Activated CD4-positive, alpha-beta T cell treated with anti-CD3 and anti-CD28 coated beads for 4 hours (primary cell): Measurements from ENCODE around the gene COL4A5.
"Not testable (repeated sequence)": the region's sequence is repeated elsewhere in the genome, so short reads cannot be mapped to it uniquely, and the experiment has no call there.

Experiments
- DNase-seq, 2 donors: peaks; one replicate each; pipeline ENCODE4 v3.0.0-alpha.2; 2020

The COL4A5 gene

DNA sequence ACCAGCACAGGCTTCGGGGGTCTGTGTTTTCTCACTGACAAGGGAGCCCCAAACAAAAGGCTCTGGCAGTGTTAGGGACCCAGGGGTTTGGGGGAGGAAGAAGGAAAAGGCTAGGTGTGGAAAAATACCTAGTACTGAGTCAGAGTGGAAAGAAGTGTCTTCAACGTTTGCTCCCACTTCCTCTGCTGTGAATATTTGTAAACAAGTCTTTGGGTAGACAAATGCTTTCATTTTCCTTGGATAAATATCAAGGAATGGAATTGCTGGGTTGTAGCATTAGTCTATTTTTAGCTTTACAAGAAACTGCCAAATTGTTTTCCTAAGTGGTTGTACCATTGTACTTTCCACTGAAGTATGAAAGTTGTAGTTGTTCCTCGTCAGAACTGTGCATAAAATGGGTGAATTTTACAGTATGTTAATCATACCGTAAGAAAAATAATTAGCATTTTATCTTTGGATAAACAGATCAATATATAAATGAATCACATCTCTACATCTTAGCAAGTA lies 17.4 kb downstream of the COL4A5 start:
- no peak for DNase-seq

DNA sequence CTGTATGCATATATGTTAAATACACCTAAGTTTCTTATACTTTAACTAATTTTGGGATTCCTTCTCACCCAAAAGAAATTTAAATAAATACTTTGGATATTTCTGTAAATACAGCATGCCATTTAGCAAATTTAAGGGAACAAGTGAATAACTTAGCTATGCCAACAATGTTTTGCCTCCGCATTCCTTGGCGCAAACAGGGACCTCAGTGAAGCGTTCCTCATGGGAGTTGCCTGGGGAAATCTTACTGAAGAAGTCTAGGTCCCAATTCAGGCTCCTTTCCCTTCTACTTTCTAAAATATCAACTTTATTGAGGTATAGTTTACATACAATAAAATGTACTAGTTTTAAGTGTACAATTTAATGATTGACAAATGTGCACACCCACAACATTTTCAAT lies 25.0 kb downstream of the COL4A5 start:
- no peak for DNase-seq

DNA sequence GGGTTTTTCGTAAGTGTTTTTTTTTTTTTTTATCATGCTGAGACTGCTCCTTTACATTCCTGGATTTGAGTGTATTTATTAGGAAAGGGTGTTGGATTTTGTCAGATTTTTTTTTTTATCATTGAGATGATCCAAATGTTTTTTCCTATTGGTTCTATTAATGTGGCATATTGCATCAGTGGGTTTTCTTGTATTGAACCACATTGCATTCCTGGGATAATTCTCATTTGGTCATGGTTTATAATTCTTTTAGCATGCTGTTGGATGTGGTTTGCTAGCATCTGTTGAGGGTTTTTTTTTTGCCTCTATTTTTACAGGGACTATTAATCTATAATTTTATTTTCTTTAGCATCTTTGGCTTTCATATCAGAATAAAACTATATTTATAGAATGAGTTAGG lies 28.8 kb downstream of the COL4A5 start:
- no peak for DNase-seq

DNA sequence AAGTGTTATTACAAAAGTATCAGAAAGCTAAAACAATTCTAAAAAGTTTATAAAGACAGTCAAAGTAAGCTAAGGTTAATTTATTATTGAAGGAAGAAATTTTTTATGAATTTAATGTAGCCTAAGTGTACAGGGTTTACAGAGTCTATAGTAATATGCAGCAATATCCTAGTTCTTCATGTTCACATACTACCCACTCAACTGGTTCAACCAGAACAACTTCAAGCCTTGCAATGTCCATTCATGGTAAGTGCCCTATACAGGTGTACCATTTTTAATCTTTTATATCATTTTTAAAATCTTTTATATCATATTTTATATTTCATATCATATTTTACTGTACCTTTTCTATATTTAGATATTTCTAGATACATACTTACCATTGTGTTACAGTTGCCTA lies 34.3 kb downstream of the COL4A5 start:
- no peak for DNase-seq

DNA sequence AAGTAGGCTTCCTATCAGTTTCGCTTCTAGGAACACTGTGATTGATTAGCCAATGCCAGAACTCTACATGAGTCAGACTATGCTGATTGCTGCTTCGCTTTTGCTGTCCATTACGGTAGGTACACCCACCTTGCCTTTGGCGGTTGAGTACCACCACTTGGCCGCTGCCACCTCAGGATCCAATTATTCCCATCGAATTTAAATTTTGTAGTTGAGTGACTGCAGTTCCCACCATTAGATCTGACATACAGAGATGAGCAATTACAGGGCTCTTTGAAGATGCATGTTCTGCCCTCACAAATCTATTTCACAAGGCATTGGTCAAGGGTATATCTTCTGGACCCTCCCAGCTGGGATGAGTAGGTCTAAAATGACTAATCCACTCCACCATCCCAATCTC lies 41.9 kb downstream of the COL4A5 start:
- DNase-seq, result not testable (repeated sequence)

DNA sequence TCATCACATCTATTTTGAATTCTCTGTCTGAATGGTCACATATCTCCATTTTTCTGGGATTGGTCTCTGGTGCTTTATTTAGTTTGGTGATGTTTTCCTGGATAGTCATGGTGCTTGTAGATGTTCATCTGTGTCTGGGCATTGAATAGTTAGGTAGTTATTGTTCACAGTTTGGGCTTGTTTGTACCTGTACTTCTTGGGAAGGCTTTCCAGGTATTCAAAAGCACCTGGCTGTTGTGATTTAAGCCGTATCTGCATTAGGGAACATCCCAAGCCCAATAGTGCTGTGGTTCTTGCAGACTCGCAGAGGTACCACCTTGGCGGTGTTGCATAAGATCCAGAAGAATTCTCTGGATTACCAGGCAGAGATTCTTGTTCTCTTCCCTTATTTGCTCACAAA lies 44.6 kb downstream of the COL4A5 start:
- no peak for DNase-seq

DNA sequence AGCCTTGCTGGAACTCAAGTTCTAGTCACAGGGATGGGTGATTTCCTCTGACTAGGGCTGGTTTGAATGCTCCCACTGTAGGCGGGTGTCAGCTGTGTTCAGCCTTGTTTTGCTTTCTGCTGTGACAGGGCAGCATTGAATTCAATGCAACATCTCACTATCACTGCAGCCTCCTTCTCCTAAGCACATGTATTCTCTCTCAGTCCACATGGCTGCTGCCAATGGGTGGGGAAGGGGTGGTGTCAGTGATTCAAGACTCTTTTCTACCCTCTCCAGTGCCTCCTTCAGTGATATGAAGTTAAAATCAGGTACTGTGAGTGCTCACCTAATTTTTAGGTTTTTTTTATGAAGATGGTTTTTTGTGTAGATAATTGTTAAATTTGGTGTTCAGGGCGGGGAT lies 46.3 kb downstream of the COL4A5 start:
- no peak for DNase-seq

DNA sequence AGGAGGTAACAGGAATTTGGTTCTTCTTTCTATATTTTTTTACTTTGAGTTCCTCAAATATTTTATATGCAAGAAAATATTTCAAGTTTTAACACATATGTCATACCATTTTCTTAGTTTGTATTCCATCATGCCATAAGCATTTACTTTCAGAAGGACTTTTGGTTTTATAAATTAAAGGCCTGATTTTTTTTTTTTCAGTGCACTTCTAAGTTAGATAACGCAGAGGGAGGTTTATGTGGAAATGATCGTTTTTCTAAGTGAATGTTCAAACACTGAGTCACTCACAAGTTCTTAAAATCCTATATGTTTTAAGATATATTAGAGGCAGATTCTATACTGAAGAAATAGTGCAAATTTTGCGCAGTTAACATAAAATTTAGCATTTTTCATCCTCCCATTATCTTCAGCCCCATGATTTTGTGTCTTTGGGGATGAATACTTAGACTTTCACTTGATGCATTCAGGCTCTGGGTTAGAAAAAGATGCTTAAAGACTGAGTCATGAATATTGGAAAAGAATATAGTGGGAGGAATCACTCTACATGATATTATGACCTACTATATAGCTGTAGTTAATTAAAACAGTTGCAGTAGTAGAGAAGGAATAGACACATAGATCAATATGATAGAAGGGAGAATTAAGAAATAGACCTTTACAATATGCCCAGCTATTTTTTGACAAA lies 54.9 kb downstream of the COL4A5 start:
- no peak for DNase-seq

DNA sequence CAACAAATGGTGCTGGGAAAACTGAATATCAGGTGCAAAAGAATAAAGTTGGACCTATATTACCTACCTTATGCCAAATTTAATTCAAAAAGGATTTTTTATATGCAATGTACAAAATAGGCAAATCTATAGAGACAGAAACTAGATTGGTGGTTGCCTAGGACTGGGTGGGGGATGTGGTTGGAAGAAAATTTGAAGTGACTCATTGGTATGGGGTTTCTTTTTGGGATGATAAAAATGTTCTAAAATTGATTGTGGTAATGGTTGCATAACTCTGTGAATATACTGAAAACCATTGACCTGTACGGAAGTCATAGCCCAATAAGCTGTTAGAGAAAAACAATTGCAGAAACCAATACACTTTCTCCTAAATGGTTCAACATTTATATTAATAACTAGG lies 72.1 kb downstream of the COL4A5 start:
- no peak for DNase-seq

DNA sequence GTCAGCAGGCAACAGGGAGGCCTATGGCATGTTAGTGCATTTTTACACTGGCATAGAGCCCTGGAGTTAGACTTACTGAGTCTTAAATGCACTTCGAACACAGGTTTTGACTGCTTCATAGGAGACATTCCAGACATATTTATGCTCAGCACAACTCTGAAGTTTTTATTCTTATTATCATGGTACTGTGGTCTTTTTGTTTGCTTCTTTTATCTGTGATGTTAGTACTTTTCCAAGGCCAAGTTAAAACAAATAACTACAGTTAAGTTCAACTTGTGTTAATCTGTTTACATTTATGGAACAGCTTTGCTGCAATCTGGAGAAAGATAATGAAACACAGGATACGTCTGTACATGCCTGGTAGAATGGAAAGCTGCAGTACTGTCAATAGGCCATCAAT lies 76.5 kb downstream of the COL4A5 start:
- DNase-seq, result no peak

DNA sequence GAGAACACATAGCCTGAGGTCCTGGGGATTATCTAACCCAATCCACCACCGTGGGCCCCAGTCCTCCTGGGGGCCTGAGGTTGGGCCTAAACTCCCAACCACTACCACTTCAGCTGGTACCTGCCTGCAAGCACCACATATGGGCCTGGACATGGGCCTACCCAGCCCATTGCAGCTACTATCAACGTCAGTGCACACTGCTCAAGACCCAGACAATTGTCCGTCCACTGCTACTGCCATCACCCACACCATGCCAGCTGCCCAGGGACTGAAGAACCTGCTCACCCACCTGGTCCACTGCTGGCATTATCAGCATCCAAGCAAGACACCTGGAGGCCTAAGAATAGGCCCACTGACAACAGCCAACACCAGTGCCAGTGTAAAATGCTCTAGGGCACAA lies 88.1 kb downstream of the COL4A5 start:
- no peak for DNase-seq

DNA sequence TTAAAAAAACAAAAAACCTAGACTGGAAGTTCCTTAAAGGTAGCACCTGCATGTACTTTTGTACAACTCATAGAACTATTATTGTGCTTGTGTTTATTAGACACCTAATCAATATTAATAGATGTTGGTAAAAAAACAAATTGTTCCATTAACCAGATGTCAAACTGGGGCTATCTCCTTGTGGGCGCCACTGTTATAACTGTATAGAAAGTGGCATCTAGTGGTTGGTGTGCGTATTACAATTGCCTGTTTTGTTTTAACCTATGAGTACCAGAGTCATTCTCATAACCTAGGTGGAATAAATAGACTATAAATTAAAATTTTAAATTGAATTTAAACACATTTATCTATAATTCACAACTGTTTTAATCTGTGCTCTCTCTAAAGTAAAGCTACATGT lies 97.4 kb downstream of the COL4A5 start:
- no peak for DNase-seq

DNA sequence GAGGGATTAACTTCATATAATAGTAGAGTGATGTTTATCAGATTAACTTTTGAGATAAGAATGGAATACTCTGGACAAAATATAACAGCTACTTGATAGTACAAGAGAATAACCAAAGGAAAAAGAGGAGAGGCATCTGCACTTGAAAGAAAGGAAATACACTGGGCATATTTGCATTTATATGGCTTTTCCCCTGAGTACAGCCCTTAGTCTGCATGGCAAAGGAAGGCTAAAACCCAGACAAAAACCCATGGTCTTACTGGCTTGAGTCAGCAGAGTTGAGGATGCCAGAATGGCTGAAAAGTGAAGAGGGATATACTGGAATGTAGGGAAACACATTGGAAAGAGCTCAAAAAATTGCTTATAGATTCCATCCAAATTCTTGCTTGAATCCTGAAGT lies 101.6 kb downstream of the COL4A5 start:
- no peak for DNase-seq

DNA sequence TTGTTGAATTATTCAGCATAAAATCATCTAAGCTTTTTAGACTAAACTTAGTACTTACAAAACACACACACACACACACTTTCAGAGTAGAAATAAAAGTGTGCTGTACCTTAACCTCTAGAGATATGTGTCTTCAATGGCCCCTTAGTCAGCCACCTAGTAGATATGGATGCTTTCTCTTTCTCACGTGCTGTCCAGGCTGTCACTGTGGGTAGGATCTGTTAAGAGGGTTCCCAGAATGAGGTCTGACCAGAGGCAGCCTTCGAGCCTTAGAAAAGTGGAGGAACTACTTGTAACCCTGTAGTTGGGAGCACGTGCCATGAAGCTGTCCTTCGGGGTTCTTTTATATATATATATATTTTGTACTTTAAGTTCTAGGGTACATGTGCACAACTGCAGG lies 117.9 kb downstream of the COL4A5 start:
- DNase-seq, result no peak

DNA sequence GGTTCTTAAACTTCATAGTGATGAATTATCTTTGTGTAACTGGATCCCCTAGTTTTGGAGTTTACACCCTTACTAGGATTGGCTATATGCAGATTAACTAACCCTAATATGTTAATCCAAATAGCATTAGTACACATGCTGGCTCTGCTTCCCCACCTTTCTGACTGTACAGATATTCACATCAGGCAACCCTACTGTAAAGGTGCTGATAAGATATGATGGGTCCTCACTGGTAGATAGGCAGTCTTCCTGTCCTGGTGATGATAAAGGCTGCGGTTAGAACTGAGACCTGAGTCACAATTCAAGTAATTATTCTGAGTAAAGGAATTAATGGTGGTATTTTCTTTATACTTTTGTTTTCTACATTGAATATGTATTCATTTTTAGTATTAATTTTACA lies 118.6 kb downstream of the COL4A5 start:
- no peak for DNase-seq

DNA sequence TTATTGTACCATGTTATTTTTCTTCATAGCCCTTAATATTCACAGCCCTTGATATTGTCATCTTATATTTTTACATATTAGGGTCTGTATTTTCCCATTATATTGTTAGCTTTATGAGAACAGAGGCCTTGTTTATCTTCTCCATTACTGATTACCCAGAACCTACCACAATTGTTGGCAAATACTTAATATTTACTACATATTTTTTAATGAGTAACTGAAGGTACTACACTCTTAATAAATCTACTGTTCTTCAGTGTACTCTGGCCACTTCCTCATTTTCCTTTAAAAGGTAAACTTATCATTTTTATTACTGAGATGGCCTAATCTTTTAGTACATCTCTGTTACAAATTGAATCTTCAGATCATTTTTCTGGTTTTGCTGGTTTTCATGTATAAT lies 133.5 kb downstream of the COL4A5 start:
- DNase-seq, result no peak

DNA sequence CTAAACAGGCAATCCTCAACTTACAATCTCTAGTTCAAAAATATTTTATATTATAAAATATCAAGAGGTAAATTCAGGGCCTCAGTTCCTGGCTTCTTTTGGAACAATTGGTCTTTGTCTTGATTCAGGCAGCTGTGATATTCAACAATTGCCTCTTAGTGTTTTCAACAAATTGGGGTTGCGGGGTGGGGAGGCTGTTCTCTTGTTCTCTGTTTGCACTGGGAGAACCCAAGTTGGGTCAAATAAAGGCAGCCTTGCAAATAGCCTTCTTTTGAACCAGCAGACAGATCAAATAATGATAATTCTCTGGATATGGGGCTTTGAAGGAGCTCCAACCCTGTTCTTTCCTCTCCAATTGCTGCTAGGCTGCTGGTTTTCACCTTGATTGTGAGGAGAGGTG lies 142.5 kb downstream of the COL4A5 start:
- DNase-seq, result no peak

DNA sequence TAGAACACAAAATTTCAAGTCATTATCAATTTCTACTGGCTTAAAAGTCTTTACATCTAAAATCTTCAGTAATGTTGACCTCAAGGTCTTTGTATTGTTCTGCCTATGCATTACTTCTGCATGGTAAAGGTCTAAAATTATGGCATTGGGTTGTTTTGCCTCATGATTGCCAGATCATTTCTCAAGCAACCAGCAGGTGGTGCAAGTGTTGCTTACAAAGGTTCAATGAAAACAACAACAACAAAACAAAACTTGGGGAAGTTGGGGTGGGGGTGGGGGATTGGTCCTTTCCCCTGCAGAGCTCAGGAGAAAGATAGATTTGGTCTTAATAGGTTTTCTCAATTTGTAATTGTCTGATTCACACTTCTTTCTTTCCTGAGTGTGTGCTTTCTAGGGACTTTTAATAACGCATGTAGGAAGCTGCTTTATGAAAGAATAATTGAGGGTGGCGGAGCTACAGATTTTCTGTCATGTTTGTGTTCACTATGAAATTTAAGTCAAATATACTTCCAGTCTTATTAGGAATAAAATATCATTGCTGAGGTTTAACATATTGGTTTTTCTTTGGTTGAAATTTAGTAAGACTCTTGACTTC lies 145.1 kb downstream of the COL4A5 start:
- DNase-seq, result no peak

DNA sequence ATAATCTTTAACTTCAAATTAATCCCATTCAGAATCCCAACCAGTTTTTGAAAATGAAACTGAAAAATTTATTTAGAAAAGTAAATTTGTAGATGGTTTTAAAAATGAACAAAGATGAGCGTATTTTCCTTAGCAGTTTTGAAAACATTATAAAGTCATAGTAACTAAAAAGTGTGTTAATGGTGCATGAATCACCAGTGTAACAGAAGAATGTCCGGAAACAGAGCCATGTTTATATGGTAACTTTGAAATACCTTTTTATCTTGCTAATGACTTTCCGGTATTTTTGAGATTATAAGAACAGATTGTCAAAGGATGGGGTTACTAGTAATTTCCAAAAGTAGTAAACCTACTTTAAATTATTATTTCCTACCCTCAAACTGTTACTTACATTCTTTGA lies 150.9 kb downstream of the COL4A5 start:
- DNase-seq, result no peak

DNA sequence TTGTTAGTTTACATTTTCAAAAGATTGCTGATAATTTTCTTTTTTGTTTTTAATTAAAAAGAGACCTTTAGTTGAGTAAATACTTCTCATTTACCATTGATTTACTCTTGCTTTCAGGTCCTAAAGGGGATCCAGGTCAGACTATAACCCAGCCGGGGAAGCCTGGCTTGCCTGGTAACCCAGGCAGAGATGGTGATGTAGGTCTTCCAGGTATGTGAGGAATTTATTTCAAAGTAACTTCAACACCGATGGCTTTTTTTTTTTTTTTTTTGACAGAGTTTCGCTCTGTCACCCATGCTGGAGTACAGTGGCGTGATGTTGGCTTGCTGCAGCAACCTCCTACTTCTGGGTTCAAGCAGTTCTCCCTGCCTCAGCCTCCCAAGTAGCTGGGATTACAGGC lies 161.6 kb downstream of the COL4A5 start:
- no peak for DNase-seq

DNA sequence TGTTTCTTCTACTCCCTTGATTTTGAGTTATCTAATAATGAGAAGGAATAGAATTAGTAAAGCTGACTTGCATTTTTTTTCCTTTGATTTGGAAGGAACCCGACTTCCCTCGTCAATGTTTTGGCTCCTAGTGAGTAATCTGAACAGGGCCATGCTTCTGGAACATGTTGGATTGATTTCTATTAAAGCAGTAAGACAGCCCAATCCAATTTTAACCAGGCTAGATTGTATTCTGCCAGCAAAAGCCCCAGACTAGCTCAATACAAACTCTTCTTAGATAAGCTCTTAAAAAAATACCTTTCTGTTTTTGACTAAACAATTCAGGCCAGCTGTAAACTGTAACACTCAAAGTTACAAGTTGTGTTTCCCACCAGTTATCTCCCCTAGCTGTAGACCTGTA lies 170.5 kb downstream of the COL4A5 start:
- no peak for DNase-seq

DNA sequence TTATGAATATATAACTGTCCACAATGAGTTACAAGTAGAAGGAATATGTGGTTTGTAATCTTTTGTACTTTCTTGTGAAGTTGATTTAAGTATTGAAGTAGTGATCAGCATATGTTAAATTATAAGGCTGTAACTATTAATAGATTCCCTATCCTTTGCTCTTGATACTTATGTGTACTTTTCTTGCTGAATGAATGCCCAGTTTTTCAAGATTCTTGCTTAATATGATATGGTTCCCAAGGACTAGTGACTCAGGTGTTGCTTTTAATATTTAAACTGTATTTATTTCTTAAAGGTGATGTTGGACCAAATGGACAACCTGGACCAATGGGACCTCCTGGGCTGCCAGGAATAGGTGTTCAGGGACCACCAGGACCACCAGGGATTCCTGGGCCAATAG lies 175.0 kb downstream of the COL4A5 start:
- DNase-seq, result no peak

DNA sequence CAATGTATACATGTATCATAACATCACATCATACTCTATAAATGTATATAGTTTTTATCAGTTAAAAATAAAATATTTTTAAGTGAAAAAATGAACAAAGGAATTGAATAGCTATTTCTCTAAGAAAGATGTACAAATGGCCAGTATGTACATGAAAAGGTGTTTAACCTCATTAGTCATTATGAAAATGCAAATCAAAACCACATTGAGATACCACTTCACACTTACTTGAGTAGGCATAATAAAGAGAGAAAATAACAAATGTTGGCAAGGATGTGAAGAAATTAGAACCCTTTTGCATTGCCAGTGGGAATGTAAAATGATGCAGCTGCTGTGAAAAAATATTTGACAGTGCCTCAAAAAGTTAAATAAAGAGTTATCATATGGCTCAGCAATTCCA lies 201.2 kb downstream of the COL4A5 start:
- DNase-seq, result no peak

DNA sequence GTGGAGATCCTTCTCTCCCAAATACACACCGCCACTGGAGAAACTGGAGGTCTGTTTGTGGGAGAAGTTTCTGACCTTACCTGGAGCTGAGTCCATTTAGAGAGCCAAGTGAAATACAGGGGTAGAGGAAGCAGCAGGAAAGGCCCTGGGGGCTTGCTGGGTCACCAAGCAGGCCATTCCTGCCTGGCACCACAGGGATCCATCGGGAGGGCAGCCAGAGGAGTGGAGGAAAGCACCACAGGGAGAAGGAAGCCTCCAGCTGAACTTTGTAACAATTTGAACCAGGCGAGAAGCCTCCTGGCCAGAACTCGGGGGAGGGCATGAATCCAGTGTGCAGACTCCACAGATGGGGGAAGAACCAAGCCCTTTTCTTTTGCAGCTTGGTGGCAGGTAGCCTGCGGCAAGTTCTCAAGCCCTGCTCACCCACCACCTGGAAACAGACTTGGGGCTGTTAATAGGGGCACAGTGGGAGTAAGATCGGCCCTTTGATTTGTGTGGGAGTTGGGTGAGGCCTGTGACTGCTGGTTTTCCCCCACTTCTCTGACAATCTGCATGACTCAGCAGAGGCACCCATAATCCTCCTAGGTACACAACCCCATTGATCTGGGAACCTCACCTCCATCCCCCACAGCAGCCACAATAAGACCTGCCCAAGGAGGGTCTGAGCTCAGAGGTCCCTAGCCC lies 202.1 kb downstream of the COL4A5 start:
- no peak for DNase-seq

DNA sequence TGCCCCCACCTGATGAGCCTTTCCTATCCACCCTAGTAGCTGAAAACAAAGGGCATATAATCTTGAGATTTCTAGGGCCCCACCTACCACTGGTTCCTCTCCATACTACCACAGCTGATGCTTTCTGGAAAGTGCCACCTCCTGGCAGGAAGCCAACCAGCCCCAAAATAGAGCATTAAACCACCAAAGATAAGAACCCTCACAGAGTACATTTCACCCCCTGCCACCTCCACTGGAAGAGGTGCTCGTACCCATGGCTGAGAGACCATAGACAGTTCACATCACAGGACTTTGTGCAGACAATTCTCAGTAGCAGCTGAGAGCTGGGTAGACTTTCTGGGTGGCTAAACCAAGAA lies 202.6 kb downstream of the COL4A5 start:
- no peak for DNase-seq
